Limb (tissue), 2 donors: ENCODE measurements around the gene PPIB.

ENCODE experiments used
- DNase-seq, 2 donors: peaks; one replicate each; pipeline ENCODE4 v3.0.0-alpha.2; 2016; ENCODE audit errors: extremely low spot score in 2 of 2

The PPIB gene

DNA sequence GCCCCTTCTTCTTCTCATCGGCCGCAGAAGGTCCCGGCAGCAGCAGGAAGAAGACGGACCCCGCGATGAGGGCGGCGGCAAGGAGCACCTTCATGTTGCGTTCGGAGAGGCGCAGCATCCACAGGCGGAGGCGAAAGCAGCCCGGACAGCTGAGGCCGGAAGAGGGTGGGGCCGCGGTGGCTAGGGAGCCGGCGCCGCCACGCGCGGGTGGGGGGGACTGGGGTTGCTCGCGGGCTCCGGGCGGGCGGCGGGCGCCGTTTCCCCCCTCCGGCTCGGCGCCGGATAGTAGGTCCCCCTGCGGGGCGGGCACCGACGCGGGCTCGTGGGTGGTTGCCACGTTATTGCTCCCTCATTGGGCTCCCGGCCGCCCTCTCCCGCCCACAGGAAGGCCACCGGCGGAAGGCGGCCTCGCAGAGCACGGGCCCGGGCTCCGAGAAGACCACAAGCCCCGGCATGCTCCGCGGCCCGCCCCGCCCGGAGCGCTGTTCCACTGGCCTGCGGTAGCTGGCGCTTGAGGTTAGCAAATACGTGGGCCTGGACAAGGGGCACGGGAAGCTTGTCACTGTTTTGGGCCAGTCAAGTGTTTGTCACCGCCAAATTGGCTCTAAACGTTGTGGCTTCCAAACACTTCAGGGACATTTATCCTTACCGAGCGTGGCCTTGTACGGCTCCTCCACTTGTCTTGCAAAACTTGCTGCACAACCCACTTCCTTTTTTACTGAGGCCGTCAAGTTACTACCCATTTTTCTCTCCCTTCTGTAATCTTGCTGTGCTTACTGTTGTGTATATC lies at the start of gene PPIB:
PPIB (minus strand) TSS at position 154 of the 790 bp plus-strand sequence; CDS start at position 118, 36 bp downstream.
- DNase-seq: peak; percentile 96 to 98

DNA sequence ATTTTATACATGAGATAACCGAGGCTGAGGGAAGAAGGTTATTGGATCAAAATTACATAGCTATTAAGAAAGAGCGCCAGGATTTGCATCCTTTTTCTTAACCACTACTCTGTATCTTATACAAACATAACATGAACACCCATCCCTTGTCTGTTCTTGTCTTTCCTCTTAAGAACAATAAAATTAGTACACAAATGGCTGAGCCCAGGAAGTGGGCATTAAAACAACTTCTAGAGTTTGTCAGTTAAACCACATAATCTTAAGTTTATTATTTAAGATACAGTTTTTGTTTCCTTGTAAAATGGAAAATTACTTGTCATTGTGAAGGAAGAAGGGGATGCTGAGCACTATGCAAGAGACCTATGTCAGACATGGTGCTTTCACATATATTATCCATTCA lies 48.9 kb upstream of the PPIB start:
- no peak for DNase-seq

DNA sequence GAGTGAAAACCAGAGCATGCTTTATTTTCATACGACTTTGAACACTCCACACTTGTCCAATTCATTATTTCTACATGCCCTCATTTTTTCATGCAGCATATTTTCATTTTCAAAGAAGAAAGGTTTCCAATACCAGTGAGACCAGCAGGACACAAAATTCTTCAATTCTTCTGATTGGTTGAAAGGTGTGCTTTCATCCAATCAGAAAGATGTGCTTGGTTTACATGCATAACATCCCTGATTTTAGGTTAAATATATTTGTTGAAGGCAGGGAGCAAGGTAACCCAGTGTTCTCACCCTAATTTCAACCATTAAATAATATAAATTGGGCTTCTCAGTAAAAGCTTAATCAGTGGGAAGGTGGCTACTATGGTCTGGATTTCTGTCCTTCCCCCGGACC lies 47.5 kb upstream of the PPIB start:
- no peak for DNase-seq

DNA sequence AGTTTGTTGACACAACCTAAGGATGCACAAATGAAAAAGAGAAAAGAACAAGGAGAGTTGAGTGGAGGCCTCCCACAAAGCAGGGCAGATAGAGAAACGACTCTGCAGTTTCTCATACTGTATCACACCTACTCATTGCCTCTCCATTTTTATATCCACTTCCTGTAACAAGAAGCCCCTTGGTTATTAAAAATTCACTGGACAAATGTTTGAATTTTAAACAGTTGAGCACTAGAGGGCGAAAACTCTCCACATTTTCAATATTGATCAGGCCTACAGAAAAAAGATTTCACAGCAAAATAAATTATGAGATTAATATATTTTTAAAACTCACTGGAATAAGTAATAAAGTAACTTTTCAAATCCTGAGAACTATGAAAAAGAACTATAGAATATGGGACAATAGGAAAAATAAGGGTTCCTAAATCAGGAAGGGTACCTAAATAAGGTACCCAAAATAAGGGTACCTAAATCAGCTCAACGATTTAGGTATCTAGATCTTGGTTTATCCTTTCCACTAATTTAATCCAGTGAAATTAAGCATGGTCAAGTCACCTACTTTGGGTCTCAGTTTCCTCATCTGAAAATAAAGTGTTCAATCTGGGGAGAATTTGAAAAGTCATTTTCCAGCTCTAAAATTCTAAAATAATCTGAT lies 47.0 kb upstream of the PPIB start:
- DNase-seq: peak in 1 of 2 donors; percentile 31

DNA sequence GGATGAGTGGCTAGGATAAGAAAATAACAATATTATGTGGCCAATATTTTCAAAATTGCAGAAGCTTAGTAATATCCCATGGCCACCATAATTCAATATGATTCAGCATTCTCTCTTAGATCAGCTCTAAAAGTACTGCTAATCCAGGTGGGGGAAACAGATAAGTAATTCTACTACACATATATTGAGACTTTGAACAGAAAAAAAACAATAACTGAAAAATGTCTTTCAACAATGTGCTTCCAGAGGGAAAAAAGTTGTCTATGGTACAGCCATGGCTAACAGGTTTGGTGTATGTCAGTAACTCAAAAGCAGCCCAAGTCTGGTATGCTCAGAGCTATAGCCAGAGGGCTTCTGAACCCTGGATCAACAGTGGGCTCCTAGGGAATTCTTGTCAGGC lies 42.4 kb upstream of the PPIB start:
- no peak for DNase-seq

DNA sequence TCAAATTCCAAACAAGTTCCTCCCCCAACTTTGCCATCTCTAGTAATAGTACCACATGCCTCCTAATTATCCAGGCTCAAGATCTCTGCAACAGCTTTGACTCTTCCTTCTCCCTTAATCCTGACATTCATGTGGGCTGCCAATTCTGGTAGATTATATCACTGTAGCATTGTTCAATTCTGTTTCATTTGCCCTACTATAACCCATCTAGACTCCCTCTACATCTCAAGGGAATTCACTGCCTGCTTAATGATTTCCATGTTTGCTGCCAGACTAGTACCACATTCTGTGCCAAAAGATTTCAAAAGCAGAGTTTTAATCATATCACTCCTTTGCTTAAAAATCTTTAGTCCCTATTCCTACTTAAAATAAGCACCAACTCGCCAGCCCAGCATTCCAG lies 34.6 kb upstream of the PPIB start:
- DNase-seq: no peak

DNA sequence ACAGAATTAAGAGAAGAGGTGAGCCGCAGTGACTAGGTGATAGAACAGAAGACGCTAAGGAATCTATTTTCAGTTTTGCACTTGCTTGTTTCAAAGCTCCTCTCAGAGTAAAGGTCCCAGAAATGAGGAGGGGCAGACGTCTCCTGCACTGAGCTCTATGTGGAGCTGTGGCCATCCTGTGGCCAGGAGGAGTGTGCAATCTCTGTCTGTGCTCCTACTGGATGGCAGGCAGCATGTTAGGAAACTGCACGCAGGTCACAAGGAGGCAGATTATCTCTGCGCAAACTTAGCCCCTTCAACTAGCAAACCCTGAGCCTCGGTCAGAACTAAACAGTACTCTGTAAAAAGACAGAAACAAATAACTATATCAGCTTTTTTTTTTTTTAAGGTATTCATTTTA lies 31.1 kb upstream of the PPIB start:
- no peak for DNase-seq

DNA sequence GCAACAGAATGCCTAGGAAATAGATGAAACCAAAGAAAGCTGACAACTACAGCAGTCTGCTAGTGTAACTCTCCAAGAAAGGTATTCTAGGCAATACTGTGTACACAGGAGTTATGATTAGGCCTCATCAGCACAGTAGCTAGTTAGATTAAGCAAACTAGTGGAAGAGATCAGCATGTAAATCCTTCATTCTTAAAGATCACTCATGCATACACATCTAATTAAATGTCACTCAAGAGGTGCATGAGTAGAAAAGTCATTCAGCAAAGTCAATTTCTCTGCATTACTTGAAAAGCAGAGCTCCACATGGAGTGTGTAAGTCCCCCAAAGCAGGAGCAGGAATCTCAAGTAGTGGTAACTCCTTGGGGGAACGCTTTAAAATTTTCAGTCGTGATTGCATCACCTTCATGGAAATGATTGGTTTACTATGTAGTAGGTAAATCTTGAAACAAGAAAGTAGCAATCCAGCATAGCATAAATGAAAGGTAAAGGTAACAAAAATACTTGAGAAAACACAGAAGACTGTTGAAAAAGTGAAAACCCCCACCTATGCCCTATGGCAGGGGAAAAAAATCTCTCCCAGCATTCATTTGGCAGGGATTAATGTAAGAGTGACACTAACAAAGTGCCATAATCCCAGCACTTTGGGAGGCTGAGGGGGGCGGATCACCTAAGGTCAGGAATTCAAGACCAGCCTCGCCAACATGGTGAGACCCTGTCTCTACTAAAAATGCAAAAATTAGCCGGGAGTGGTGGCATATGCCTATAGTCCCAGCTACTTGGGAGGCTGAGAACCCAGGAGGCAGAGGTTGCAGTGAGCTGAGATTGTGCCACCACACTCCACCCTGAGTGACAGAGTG lies 29.4 kb upstream of the PPIB start:
- no peak for DNase-seq

DNA sequence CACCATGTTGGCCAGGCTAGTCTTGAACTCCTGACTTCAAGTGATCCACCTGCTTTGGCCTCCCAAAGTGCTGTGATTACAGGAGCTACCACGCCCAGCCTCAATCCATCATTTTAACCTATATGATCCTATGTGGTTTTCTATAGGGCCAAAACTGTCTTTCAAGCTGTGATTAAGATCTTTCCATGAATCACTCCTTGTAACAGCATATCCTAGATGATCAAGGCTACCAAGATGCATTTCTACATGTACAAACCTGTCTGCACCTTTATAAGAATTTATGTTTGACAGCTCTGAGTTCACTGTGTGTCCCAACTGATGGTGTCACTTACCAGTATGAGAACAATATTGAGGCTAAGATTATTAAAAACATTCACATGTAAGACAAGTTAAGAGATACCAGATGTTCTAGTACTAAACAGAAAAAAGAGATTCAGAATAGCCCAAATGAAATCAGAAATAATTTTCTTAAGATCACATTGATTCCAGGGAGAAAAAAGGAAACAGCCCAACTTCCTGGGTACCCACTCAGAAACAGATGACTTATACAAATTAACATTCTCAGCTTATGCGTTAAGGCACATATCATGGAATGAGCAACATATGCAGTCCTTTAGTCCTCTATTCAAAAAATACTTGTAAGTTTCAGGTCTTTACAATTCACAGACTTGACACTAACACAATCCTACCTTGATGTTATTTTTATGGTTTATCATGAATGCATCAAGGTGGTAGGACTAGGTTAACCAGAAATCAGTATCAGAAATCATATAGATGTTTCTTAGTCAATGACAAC lies 24.8 kb upstream of the PPIB start:
- DNase-seq: no peak

DNA sequence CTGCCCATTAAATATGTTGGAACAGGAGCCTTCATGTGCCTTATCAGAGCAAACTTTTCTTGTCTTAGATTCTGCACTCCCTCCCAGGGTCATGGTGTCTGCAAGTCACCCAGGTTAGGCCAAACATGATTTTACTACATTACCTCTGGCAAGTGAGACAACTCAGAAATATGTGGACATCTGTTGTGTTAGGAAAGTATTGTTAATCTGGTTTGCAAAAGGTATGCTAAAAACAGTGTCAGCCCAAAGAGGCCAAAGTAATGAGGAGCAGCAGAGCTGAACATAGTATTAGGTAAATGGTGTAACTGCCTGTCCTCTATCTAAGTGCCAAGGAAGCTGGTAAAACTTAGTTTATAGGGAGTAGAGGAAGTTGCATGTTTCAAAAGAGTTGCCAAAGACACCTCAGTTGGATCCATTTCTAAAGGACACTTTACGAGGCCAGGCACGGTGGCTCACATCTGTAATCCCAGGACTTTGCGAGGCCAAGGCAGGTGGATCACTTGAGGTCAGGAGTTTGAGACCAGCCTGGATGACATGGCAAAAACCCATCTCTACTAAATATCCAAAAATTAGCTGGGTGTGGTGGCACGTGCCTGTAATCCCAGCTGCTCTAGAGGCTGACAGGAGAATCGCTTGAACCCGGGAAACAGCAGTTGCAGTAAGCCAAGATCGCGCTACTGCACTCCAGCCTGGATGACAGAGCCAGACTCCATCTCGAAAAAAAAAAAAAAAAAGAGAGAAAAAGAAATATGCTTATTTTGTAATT lies 22.5 kb upstream of the PPIB start:
- DNase-seq: no peak

DNA sequence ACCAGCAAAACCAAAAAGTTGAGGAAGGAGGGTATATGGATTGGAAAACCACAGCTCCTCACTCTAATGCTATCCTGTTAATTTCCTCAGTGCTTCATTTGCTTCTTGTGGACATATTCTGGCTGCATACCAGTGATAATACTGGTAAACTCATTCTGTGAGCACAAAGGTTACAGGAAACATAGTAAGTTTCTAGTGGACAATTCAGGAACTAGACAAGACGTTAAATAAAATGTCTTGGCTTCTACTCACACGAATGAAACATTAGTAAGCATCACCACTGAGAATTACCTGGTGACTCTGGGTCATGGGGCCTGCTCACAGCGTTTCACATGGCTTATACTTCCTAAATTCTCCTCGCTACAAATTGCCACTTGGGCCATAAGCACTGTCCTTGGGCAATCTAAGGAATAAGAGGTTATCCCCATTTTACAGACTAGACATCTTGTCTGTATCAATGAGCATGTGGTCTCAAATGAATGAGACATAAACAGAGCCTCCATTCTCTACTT lies 20.1 kb upstream of the PPIB start:
- DNase-seq: no peak

DNA sequence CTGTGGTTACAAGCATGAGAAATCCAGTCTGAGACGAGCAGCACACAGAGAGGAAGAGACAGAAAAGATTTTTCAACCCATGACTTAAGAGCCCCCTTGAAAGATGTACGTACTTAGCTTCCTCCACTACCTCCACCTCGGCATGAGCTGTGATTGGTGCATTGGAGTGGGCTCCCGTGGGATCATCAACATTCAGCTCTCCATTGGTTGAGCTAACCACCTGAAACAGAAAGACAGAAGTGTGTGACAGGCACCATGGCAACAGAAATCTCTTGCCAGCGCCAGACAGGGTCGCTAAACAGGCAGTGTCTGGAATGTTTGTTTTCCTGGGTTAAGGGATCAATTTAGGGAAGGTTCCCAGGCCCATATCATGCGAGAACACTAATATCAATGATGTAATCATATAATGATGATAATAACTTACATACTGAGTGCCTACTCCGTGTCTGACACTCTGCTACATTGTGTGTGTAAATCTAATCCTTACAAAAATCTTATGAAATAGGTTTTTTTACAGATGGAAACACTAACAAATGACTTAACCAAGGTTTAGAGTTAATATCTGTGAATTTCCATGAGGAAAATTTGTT lies 17.5 kb upstream of the PPIB start:
- peak in 1 of 2 donors; percentile 43 for DNase-seq

DNA sequence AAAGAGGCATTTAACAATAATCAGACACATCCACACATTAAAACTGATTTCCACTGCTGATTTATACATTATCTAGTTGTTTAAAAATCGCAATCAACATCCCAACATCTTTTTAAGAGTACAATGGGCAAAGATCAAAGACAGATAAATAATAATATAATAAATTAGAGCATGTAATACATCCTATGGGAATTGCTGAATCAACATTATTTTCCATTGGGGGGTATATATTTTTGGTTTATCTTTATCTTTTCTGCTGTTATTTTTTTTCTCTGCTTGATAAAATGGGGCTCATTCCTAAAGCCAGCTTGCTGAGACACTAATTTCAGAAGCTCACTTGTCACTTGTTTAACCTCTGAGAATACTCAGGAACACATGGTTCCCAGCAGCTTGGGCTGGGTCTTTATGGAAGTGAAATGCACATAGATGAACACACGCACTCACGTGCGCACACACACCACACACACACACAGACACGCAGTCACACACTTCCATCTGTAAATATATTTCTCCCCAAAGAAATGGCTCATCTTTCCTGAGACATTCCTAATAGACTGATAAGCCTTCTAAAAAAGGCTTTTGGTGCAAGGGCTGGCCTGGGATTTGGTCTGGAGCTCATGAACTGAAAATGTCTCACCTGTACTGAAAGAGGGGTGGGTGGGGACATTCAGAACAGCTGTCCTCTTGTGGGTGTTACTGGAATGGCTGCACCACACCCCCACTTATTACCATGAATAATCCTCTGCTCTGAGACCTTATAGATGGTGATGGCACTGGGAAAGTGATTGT lies 3.5 kb upstream of the PPIB start:
- no peak for DNase-seq

DNA sequence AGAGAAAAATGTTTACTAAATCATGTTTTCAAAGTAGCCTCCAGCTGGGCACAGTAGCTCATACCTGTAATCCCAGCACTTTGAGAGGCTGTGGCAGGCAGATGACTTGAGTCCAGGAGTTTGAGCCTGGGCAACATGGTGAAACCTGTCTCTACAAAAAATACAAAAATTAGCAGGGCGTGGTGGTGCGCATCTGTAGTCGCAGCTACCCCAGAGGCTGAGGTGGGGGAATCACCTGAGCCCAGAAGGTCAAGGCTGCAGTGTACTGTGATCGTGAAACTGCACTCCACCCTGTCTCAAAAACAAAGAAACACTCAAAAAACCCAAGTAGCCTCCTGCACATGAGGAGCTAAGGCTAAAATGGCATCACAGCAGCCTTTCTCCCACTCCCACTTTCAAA lies 1.6 kb upstream of the PPIB start:
- no peak for DNase-seq

DNA sequence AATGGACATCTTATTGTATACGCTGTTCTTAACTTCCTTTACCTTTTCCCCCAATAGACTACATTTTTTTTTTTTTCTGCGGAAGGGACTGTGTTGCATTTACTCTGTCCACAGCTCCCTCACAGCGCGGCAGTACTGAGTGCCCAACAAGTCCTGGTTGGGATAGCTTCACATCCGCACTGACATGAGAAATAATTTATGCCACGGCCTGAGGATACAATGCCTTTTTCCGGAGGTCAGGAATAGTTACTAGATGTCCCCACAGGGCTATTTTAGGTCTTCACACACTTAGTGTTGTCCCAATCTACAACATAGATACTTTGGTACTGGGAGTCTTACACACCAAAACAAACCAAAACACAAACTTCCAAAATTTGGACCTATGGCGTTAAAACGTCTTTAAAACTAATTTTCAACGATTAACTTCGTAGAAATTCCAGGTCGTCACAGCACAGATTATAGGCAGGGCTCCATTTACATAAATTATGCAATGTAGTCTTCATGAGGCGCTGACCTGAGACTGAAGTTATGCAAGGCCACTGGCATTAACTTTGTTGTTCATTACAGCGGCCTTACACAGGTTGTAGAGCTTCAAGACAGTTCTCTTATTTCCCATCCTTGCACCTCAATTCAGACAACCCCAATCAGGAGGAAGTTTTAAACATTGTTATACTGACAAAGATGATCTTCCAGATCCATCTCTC lies 989 bp upstream of the PPIB start:
- no peak for DNase-seq

DNA sequence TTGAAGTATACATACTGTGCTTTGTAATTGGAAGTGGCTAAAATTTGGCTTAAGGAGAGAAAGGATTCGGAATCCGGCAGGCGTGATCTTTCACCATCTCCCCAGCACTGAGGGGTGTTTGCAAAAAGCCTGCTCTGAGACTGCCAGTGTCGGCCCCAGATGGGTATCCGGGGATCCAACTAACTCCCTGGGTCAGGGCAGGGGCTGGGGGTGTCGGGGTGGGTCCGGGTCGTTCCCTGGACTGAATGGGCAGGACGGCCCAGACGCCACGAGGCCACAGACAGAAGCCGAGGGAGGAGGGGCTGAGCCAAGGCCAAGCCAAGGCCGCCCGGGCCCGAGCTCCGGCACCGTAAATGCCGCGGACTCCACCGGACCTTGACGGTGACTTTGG lies 349 bp downstream of the PPIB start:
- no peak for DNase-seq

DNA sequence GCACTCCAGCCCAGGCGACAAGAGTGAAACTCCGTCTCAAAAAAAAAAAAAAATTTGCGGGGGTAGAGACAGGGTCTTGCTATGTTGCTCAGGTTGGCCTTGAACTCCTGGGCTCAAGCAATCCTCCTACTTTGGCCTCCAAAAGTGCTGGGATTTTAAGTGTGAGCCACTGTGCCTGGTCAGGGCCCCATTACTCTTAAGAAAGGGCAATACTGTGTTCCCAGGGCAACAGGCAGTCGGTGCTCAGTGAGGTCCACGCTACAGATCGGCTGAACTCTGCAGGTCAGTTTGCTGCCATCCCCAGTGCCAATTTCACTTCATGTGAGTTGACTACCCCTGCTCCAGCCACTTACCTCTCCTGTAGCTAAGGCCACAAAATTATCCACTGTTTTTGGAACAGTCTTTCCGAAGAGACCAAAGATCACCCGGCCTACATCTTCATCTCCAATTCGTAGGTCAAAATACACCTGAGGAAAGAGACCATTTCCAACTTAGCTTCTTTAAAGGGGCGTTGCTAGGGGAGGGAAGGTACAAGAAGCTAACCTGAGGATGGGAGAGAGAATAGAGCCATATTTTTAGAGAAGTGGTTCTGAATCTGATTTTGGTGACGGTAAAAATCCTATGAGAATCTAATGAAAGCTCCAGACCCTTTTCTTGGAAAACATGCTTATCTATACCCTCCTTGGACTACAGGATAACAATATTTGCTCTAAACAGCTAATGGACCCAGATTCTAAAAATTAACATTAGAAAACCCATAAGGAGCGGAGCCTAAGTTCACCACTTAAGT lies 939 bp downstream of the PPIB start:
- no peak for DNase-seq
